SK-N-SH (cell line): ENCODE results near the gene TULP4. TPM values are rescaled to one million over a fixed set of nuclear protein-coding genes. Genes with fewer than 3 reads are reported as not detected.

Experiments used
- CTCF ChIA-PET: fragments of 300-600, 350-600 bp; formaldehyde crosslinking; extraction: SDS; loops from one replicate; lab custom pipeline; 2021; lab: Yijun Ruan, JAX
- POLR2A ChIA-PET: fragments of 350-600 bp; sonication (Branson Sonifier 250); formaldehyde crosslinking; extraction: SDS; loops from one replicate; lab custom pipeline; 2020; ENCODE audit warnings: antibody characterized with exemption, inconsistent platforms; lab: Yijun Ruan, JAX
- DNase-seq: peaks from one replicate; pipeline ENCODE4 v3.0.0; 2012
- H2AFZ ChIP-seq: fragments of 200-600 bp; sonication (generic); 2 replicates; pipeline ENCODE4 v1.8.1; 2016; ENCODE audit warnings: antibody characterized with exemption, mild to moderate bottlenecking, low read depth
- H3F3A ChIP-seq: fragments of 200-600 bp; sonication (generic); replicated peaks from 2 replicates; pipeline ENCODE3; 2016; ENCODE audit warnings: antibody characterized with exemption, mild to moderate bottlenecking; ENCODE audit not compliant: insufficient read depth
- H3K27ac ChIP-seq, 2 experiments: fragments of 200-500 bp in 1 of 2; fragments of 200-600 bp in 1 of 2; sonication (Bioruptor generic) in 1 of 2; sonication (generic), shearing (Covaris generic) in 1 of 2; 2 replicates each; pipeline versions ENCODE4 v1.5.1 to v1.6.1; 2014 to 2016; ENCODE audit warnings: low read depth in 2 of 2, inconsistent platforms in 1 of 2, low read length in 1 of 2, mild to moderate bottlenecking in 1 of 2, mixed read lengths in 1 of 2
- H3K27me3 ChIP-seq: fragments of 200-600 bp; sonication (generic), shearing (Covaris generic); 2 replicates; pipeline ENCODE4 v1.6.1; 2016; ENCODE audit warnings: mixed run types; ENCODE audit not compliant: insufficient read depth
- H3K36me3 ChIP-seq, 2 experiments: fragments of 200-500 bp in 1 of 2; fragments of 200-600 bp in 1 of 2; sonication (Bioruptor generic) in 1 of 2; sonication (generic) in 1 of 2; replicated peaks in 1 of 2; 2 replicates each; pipeline versions ENCODE3 to v1.5.1; 2014 to 2016; ENCODE audit warnings: low read length in 1 of 2, mild to moderate bottlenecking in 1 of 2; ENCODE audit not compliant: insufficient read depth in 2 of 2, control insufficient read depth in 1 of 2
- H3K4me1 ChIP-seq, 2 experiments: fragments of 200-500 bp in 1 of 2; fragments of 200-600 bp in 1 of 2; sonication (Bioruptor generic) in 1 of 2; sonication (generic), shearing (Covaris generic) in 1 of 2; 2 replicates each; pipeline versions ENCODE4 v1.5.1 to v1.6.1; 2014 to 2016; ENCODE audit warnings: low read depth in 1 of 2, low read length in 1 of 2, mixed run types in 1 of 2; ENCODE audit not compliant: insufficient read depth in 2 of 2, control insufficient read depth in 1 of 2
- H3K4me2 ChIP-seq: fragments of 200-600 bp; sonication (generic), shearing (Covaris generic); 2 replicates; pipeline ENCODE4 v1.6.1; 2017; ENCODE audit warnings: mixed run types
- H3K4me3 ChIP-seq, 2 experiments: fragments of 200-500 bp in 1 of 2; fragments of 200-600 bp in 1 of 2; sonication (Bioruptor generic) in 1 of 2; sonication (generic), shearing (Covaris generic) in 1 of 2; 2 replicates each; pipeline versions ENCODE4 v1.5.1 to v1.8.1; 2014 to 2016; ENCODE audit warnings: low read depth in 2 of 2, inconsistent platforms in 1 of 2, low read length in 1 of 2, mild to moderate bottlenecking in 1 of 2, mixed read lengths in 1 of 2, moderate library complexity in 1 of 2
- H3K79me2 ChIP-seq: fragments of 200-600 bp; sonication (generic); 2 replicates; pipeline ENCODE4 v1.8.1; 2017; ENCODE audit warnings: mild to moderate bottlenecking; ENCODE audit not compliant: insufficient read depth
- H3K9ac ChIP-seq: fragments of 200-600 bp; sonication (generic); 2 replicates; pipeline ENCODE4 v1.6.1; 2017; ENCODE audit warnings: mixed run types
- H3K9me2 ChIP-seq: fragments of 200-600 bp; sonication (generic); 2 replicates; pipeline ENCODE4 v1.6.1; 2017; ENCODE audit warnings: mixed run types
- H3K9me3 ChIP-seq: fragments of 200-600 bp; sonication (generic); 2 replicates; pipeline ENCODE4 v1.6.1; 2017; ENCODE audit warnings: mixed run types, mild to moderate bottlenecking, moderate library complexity
- H4K20me1 ChIP-seq: fragments of 200-600 bp; sonication (generic); 2 replicates; pipeline ENCODE4 v1.6.1; 2017; ENCODE audit warnings: mild to moderate bottlenecking, mixed run types; ENCODE audit not compliant: insufficient read depth
- ELF1 ChIP-seq: IDR thresholded peaks from 2 replicates; pipeline ENCODE4 v1.4.0; 2012
- EP300 ChIP-seq, 2 experiments: IDR thresholded peaks; 2 replicates each; pipeline versions ENCODE4 v1.4.0 to v1.6.1; 2012; ENCODE audit warnings: borderline replicate concordance in 1 of 2, low read depth in 1 of 2, low read length in 1 of 2
- EZH2phosphoT487 ChIP-seq: fragments of 200-600 bp; sonication (generic); IDR thresholded peaks from 2 replicates; pipeline ENCODE4 v1.6.1; 2017; ENCODE audit warnings: low read depth, mixed run types, mild to moderate bottlenecking, antibody characterized with exemption, moderate library complexity, borderline replicate concordance
- FOSL2 ChIP-seq: IDR thresholded peaks from 2 replicates; pipeline ENCODE4 v1.4.0; 2012; ENCODE audit warnings: low read depth, mild to moderate bottlenecking, moderate library complexity, borderline replicate concordance
- FOXJ3 ChIP-seq: sonication (generic); formaldehyde crosslinking; IDR thresholded peaks from 2 replicates; pipeline ENCODE4 v1.5.1; 2020; ENCODE audit warnings: mild to moderate bottlenecking, missing genetic modification reagents
- GATA2 ChIP-seq: sonication (generic); formaldehyde crosslinking; IDR thresholded peaks from 2 replicates; pipeline ENCODE4 v1.5.0; 2020; ENCODE audit warnings: mild to moderate bottlenecking, missing genetic modification reagents
- JUND ChIP-seq: IDR thresholded peaks from 2 replicates; pipeline ENCODE4 v1.4.0; 2012
- MEF2A ChIP-seq: IDR thresholded peaks from 2 replicates; pipeline ENCODE4 v1.4.0; 2012; ENCODE audit warnings: low read depth, borderline replicate concordance
- NFIC ChIP-seq: IDR thresholded peaks from 2 replicates; pipeline ENCODE4 v1.4.0; 2012; ENCODE audit warnings: borderline replicate concordance
- POLR2AphosphoS5 ChIP-seq: IDR thresholded peaks from 2 replicates; pipeline ENCODE4 v1.6.1; 2012; ENCODE audit warnings: low read depth, low read length
- RAD21 ChIP-seq: IDR thresholded peaks from 2 replicates; pipeline ENCODE4 v1.6.1; 2012; ENCODE audit warnings: mild to moderate bottlenecking, low read length
- RFX5 ChIP-seq: IDR thresholded peaks from 2 replicates; pipeline ENCODE4 v1.6.1; 2012; ENCODE audit warnings: mild to moderate bottlenecking, improper control_type of control experiment, low read length
- SMC3 ChIP-seq: IDR thresholded peaks from 2 replicates; pipeline ENCODE4 v1.6.1; 2012; ENCODE audit warnings: low read depth, low read length, improper control_type of control experiment
- TCF12 ChIP-seq: IDR thresholded peaks from 2 replicates; pipeline ENCODE4 v1.4.0; 2012
- TEAD4 ChIP-seq: IDR thresholded peaks from 2 replicates; pipeline ENCODE4 v1.4.0; 2012; ENCODE audit warnings: mild to moderate bottlenecking, borderline replicate concordance; ENCODE audit not compliant: insufficient read depth
- YY1 ChIP-seq: IDR thresholded peaks from 2 replicates; pipeline ENCODE4 v1.4.0; 2012; ENCODE audit warnings: low read depth, mild to moderate bottlenecking
- WGBS: methylation state at CpG from one replicate; pipeline ENCODE4 v1.1.6; 2017; ENCODE audit warnings: low lambda C conversion rate; 5-methylcytosine and 5-hydroxymethylcytosine counted together
- polyA plus RNA-seq, 3 experiments: library from polyadenylated mRNA; depleted of rRNA; stranded (reverse); fragments of >200 nt; gene quantifications; 2 replicates each; pipeline ENCODE4 v1.2.3, GENCODE V29; 2012
- TF ChIP-seq, protein P1 (sequence below): IDR thresholded peaks from 2 replicates; pipeline ENCODE4; 2012
- TF ChIP-seq, protein P2 (sequence below): fragments of 150-350 bp; IDR thresholded peaks from 2 replicates; pipeline ENCODE4 v1.6.1; 2017; ENCODE audit warnings: antibody characterized with exemption, low read length, low read depth, borderline replicate concordance
- TF ChIP-seq, protein P3 (sequence below): IDR thresholded peaks from 2 replicates; pipeline ENCODE4 v1.4.0; 2012; ENCODE audit warnings: low read depth, borderline replicate concordance
- TF ChIP-seq, protein P4 (sequence below): IDR thresholded peaks from 2 replicates; pipeline ENCODE4 v1.6.1; 2012; ENCODE audit warnings: mild to moderate bottlenecking, low read depth, low read length, moderate library complexity

Gene TULP4
- polyA plus RNA-seq, 1 of the 3 experiments (the other 2 are of a cell fraction) = 5.9 TPM

DNA sequence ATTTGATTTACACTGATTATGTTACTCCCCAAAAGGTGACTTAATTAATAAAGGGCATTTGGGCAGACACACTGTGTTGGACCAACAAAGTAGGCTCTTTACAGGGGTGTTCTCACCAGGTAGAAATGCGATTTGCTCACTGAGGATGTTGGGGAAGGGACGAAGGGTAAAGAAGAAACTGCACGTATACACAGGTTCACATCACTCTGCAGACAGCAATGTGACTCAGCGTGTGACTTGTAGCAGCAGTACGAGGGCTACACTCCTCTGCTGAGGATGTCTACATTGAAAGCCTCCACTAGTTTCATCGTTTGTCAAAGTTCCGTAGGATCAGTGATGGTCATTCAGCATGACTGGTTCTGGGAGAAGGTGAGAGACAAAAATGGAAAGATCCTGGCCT is 194.9 kb downstream of the TULP4 start:
- no peak overlapping the region for H2AFZ ChIP-seq
- POLR2A ChIA-PET = no interaction called here
- H3K27me3 ChIP-seq = no peaks in the 10 kb centered on the region
- no peak overlapping the region for H3K27ac ChIP-seq
- 96% methylated on average over 7 of the region's 7 CpGs for WGBS
- no peaks in the 10 kb centered on the region for H3K4me1 ChIP-seq
- no peaks in the 10 kb centered on the region for H3K9me2 ChIP-seq
- no peak overlapping the region for H3K4me2 ChIP-seq
- CTCF ChIA-PET = interaction anchor here (0.7 to 2.6 kb wide), 2 partner anchors 12 to 293 kb away, joined by 4 to 10 read pairs; no protein-coding TSS in a partner anchor
- H4K20me1 ChIP-seq = no peaks in the 10 kb centered on the region
- peaks cover 9 to 39% of the 10 kb centered on the region in 2 experiments for H3K36me3 ChIP-seq
- no peaks in the 10 kb centered on the region for H3F3A ChIP-seq
- no peaks in the 10 kb centered on the region for H3K79me2 ChIP-seq
- H3K9ac ChIP-seq = no peak overlapping the region
- no peak overlapping the region for H3K4me3 ChIP-seq
- no peak for DNase-seq
- TF ChIP-seq, protein P1, sequence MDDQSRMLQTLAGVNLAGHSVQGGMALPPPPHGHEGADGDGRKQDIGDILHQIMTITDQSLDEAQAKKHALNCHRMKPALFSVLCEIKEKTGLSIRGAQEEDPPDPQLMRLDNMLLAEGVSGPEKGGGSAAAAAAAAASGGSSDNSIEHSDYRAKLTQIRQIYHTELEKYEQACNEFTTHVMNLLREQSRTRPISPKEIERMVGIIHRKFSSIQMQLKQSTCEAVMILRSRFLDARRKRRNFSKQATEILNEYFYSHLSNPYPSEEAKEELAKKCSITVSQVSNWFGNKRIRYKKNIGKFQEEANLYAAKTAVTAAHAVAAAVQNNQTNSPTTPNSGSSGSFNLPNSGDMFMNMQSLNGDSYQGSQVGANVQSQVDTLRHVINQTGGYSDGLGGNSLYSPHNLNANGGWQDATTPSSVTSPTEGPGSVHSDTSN = no peak
- TF ChIP-seq SMC3 = no peak
- TF ChIP-seq JUND = no peak
- TF ChIP-seq, protein P2, sequence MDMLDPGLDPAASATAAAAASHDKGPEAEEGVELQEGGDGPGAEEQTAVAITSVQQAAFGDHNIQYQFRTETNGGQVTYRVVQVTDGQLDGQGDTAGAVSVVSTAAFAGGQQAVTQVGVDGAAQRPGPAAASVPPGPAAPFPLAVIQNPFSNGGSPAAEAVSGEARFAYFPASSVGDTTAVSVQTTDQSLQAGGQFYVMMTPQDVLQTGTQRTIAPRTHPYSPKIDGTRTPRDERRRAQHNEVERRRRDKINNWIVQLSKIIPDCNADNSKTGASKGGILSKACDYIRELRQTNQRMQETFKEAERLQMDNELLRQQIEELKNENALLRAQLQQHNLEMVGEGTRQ = no peak
- no peak for TF ChIP-seq GATA2 (CRISPR knock-in tag)
- TF ChIP-seq MEF2A = no peak
- TF ChIP-seq FOSL2 = no peak
- TF ChIP-seq, protein P3, sequence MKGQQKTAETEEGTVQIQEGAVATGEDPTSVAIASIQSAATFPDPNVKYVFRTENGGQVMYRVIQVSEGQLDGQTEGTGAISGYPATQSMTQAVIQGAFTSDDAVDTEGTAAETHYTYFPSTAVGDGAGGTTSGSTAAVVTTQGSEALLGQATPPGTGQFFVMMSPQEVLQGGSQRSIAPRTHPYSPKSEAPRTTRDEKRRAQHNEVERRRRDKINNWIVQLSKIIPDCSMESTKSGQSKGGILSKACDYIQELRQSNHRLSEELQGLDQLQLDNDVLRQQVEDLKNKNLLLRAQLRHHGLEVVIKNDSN = no peak
- no peak for TF ChIP-seq POLR2AphosphoS5
- TF ChIP-seq YY1 = no peak
- no peak for TF ChIP-seq FOXJ3
- no peak for TF ChIP-seq RFX5
- TF ChIP-seq RAD21 = no peak
- TF ChIP-seq TCF12 = no peak
- TF ChIP-seq, protein P4, sequence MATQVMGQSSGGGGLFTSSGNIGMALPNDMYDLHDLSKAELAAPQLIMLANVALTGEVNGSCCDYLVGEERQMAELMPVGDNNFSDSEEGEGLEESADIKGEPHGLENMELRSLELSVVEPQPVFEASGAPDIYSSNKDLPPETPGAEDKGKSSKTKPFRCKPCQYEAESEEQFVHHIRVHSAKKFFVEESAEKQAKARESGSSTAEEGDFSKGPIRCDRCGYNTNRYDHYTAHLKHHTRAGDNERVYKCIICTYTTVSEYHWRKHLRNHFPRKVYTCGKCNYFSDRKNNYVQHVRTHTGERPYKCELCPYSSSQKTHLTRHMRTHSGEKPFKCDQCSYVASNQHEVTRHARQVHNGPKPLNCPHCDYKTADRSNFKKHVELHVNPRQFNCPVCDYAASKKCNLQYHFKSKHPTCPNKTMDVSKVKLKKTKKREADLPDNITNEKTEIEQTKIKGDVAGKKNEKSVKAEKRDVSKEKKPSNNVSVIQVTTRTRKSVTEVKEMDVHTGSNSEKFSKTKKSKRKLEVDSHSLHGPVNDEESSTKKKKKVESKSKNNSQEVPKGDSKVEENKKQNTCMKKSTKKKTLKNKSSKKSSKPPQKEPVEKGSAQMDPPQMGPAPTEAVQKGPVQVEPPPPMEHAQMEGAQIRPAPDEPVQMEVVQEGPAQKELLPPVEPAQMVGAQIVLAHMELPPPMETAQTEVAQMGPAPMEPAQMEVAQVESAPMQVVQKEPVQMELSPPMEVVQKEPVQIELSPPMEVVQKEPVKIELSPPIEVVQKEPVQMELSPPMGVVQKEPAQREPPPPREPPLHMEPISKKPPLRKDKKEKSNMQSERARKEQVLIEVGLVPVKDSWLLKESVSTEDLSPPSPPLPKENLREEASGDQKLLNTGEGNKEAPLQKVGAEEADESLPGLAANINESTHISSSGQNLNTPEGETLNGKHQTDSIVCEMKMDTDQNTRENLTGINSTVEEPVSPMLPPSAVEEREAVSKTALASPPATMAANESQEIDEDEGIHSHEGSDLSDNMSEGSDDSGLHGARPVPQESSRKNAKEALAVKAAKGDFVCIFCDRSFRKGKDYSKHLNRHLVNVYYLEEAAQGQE = no peak
- TF ChIP-seq TEAD4 = no peak
- no peak for TF ChIP-seq EZH2phosphoT487
- TF ChIP-seq ELF1 = no peak
- TF ChIP-seq NFIC = no peak
- TF ChIP-seq EP300 (IDR thresholded peaks at IDR 0.05; ENCODE audit: borderline replicate concordance in 1 of 2, low read depth in 1 of 2, low read length in 1 of 2) = no peak
- no peaks in the 10 kb centered on the region for H3K9me3 ChIP-seq
